Duodenal mucosa (tissue), 2 donors: ENCODE measurements around the gene CDS1.

ENCODE experiments used
- H3K27ac ChIP-seq: one replicate; pipeline ENCODE4 v1.7.0; 2013; ENCODE audit warnings: low read depth, low read length
- H3K27me3 ChIP-seq, 2 donors: one replicate each; pipeline ENCODE4 v1.7.0; 2013; ENCODE audit warnings: low read length in 2 of 2, control low read depth in 1 of 2; ENCODE audit not compliant: insufficient read depth in 2 of 2, control insufficient read depth in 1 of 2
- H3K36me3 ChIP-seq, 2 donors: one replicate each; pipeline ENCODE4 v1.7.0; 2013; ENCODE audit warnings: low read length in 2 of 2, control low read depth in 1 of 2; ENCODE audit not compliant: insufficient read depth in 2 of 2, control insufficient read depth in 1 of 2
- H3K4me1 ChIP-seq, 2 donors: one replicate each; pipeline ENCODE4 v1.7.0; 2013; ENCODE audit warnings: low read length in 2 of 2, control low read depth in 1 of 2; ENCODE audit not compliant: insufficient read depth in 2 of 2, control insufficient read depth in 1 of 2
- H3K4me3 ChIP-seq, 2 donors: one replicate each; pipeline ENCODE4 v1.7.0; 2013; ENCODE audit warnings: low read length in 2 of 2, low read depth in 1 of 2
- H3K9ac ChIP-seq, 2 donors: one replicate each; pipeline ENCODE4 v1.7.0; 2013; ENCODE audit warnings: low read length in 2 of 2, low read depth in 1 of 2
- H3K9me3 ChIP-seq, 2 donors: one replicate each; pipeline ENCODE4 v1.7.0; 2013; ENCODE audit warnings: low read length in 2 of 2, control low read depth in 1 of 2; ENCODE audit not compliant: control insufficient read depth in 1 of 2

Gene CDS1

GRCh38 chr4:84573385-84574068 is 9.4 kb upstream of the CDS1 start:
- no peaks in the 10 kb centered on the region for H3K36me3 ChIP-seq
- no peak overlapping the region for H3K4me3 ChIP-seq
- no peaks in the 10 kb centered on the region for H3K4me1 ChIP-seq
- H3K27ac ChIP-seq = no peak overlapping the region
- H3K9me3 ChIP-seq = no peaks in the 10 kb centered on the region
- no peaks in the 10 kb centered on the region for H3K27me3 ChIP-seq
- no peak overlapping the region for H3K9ac ChIP-seq

GRCh38 chr4:84574069-84574720 is 8.7 kb upstream of the CDS1 start:
- H3K4me1 ChIP-seq = no peaks in the 10 kb centered on the region
- no peak overlapping the region for H3K9ac ChIP-seq
- H3K27me3 ChIP-seq = no peaks in the 10 kb centered on the region
- H3K4me3 ChIP-seq = no peak overlapping the region
- no peaks in the 10 kb centered on the region for H3K36me3 ChIP-seq
- H3K27ac ChIP-seq = no peak overlapping the region
- H3K9me3 ChIP-seq = no peaks in the 10 kb centered on the region

- no peaks in the 10 kb centered on the region for H3K9me3 ChIP-seq
- peaks cover 5 to 10% of the 10 kb centered on the region in 2 donors for H3K4me1 ChIP-seq
- H3K36me3 ChIP-seq = no peaks in the 10 kb centered on the region
- H3K9ac ChIP-seq = no peak overlapping the region
- no peaks in the 10 kb centered on the region for H3K27me3 ChIP-seq
- no peak overlapping the region for H3K4me3 ChIP-seq
- no peak overlapping the region for H3K27ac ChIP-seq
Measured at GRCh38 chr4:84578540-84579402, 4.2 kb upstream of the CDS1 start.

GRCh38 chr4:84579403-84579776 is 3.5 kb upstream of the CDS1 start:
- Histone ChIP-seq H3K27ac (no peak overlapping the region), H3K4me1 (peaks cover 5 to 10% of the 10 kb centered on the region in 2 donors), H3K27me3 (no peaks in the 10 kb centered on the region), H3K4me3 (no peak overlapping the region), H3K9me3 (no peaks in the 10 kb centered on the region), H3K9ac (no peak overlapping the region), H3K36me3 (no peaks in the 10 kb centered on the region)

GRCh38 chr4:84582302-84582987 is 482 bp upstream of the CDS1 start:
- no peaks in the 10 kb centered on the region for H3K9me3 ChIP-seq
- H3K9ac ChIP-seq = peak overlapping the region; percentile 60 to 71
- no peaks in the 10 kb centered on the region for H3K27me3 ChIP-seq
- no peaks in the 10 kb centered on the region for H3K36me3 ChIP-seq
- peak overlapping the region; percentile 90 for H3K27ac ChIP-seq
- H3K4me3 ChIP-seq = peak overlapping the region; percentile 72 to 91
- H3K4me1 ChIP-seq = peaks cover 8 to 20% of the 10 kb centered on the region in 2 donors

GRCh38 chr4:84583876-84584380 is 1.0 kb downstream of the CDS1 start:
- H3K9ac ChIP-seq = peak overlapping the region; percentile 83

GRCh38 chr4:84585251-84585650 is 2.3 kb downstream of the CDS1 start:
- Histone ChIP-seq H3K4me1 (peaks cover 8 to 24% of the 10 kb centered on the region in 2 donors), H3K9ac (peak overlapping the region in 1 of 2 donors; percentile 83), H3K9me3 (peaks cover 2 to 4% of the 10 kb centered on the region in 2 donors), H3K27ac (no peak overlapping the region), H3K27me3 (no peaks in the 10 kb centered on the region), H3K36me3 (no peaks in the 10 kb centered on the region), H3K4me3 (peak overlapping the region; percentile 72 to 91)

More at GRCh38 chr4:84583876-84584380, 1.0 kb downstream of the CDS1 start:
- Histone ChIP-seq H3K4me3 (peak overlapping the region; percentile 72 to 91), H3K27ac (peak overlapping the region; percentile 90), H3K27me3 (no peaks in the 10 kb centered on the region), H3K9me3 (peaks cover 2 to 4% of the 10 kb centered on the region in 2 donors), H3K4me1 (peaks cover 8 to 21% of the 10 kb centered on the region in 2 donors), H3K36me3 (no peaks in the 10 kb centered on the region)

- Histone ChIP-seq H3K4me1 (peaks cover 14 to 28% of the 10 kb centered on the region in 2 donors), H3K27ac (no peak overlapping the region), H3K4me3 (no peak overlapping the region), H3K27me3 (no peaks in the 10 kb centered on the region), H3K9me3 (no peaks in the 10 kb centered on the region), H3K9ac (no peak overlapping the region), H3K36me3 (no peaks in the 10 kb centered on the region)
Measured at GRCh38 chr4:84594724-84595123, 11.8 kb downstream of the CDS1 start.

- Histone ChIP-seq H3K9ac (no peak overlapping the region), H3K9me3 (no peaks in the 10 kb centered on the region), H3K36me3 (no peaks in the 10 kb centered on the region), H3K27ac (no peak overlapping the region), H3K4me1 (peaks cover 10 to 20% of the 10 kb centered on the region in 2 donors), H3K4me3 (no peak overlapping the region), H3K27me3 (no peaks in the 10 kb centered on the region)
Measured at GRCh38 chr4:84596826-84597225, 13.9 kb downstream of the CDS1 start.
